HFFc6 (cell line): Measurements from ENCODE around the gene KLHL29. TPM values are rescaled to one million over a fixed set of nuclear protein-coding genes. Genes with fewer than 3 reads are reported as not detected.

Source experiments
- DNase-seq: peaks from one replicate; pipeline ENCODE4 v3.0.0-alpha.2; 2018
- H3K27ac Mint-ChIP-seq: 2 replicates; pipeline ENCODE4 v1.8.0; 2020; ENCODE audit warnings: mild to moderate bottlenecking, mixed read lengths
- H3K27me3 Mint-ChIP-seq: 2 replicates; pipeline ENCODE4 v1.8.0; 2021; ENCODE audit warnings: mild to moderate bottlenecking, moderate library complexity, mixed read lengths; ENCODE audit not compliant: insufficient read depth
- H3K36me3 Mint-ChIP-seq: 2 replicates; pipeline ENCODE4 v1.8.0; 2021; ENCODE audit warnings: low read depth, mixed read lengths
- H3K4me1 Mint-ChIP-seq: 2 replicates; pipeline ENCODE4 v1.8.0; 2020; ENCODE audit warnings: low read depth, mixed read lengths
- H3K4me3 Mint-ChIP-seq: 2 replicates; pipeline ENCODE4 v1.8.0; 2020; ENCODE audit warnings: mild to moderate bottlenecking, moderate library complexity, mixed read lengths
- H3K9me3 Mint-ChIP-seq: 2 replicates; pipeline ENCODE4 v1.8.0; 2020; ENCODE audit warnings: mild to moderate bottlenecking, mixed read lengths
- total RNA-seq, 6 experiments: library from RNA; stranded (reverse); fragmentation: NEBNext Ultra II Directional; extraction: Animal tissue kit (Norgen Biotek cat#: 25700); gene quantifications; 2 replicates in 1 of 6; 3 replicates in 5 of 6; pipeline ENCODE4 v1.2.3, GENCODE V29; 2021
- TF ChIP-seq, protein P1 (sequence below): fragments of 200-600 bp; sonication (generic); IDR thresholded peaks from 2 replicates; pipeline ENCODE4 v1.5.0; 2021; ENCODE audit warnings: antibody characterized with exemption, mild to moderate bottlenecking

KLHL29 gene
- total RNA-seq, 6 experiments from 2014 or later, result 7.4 to 9.7 (median 8.6) TPM

DNA sequence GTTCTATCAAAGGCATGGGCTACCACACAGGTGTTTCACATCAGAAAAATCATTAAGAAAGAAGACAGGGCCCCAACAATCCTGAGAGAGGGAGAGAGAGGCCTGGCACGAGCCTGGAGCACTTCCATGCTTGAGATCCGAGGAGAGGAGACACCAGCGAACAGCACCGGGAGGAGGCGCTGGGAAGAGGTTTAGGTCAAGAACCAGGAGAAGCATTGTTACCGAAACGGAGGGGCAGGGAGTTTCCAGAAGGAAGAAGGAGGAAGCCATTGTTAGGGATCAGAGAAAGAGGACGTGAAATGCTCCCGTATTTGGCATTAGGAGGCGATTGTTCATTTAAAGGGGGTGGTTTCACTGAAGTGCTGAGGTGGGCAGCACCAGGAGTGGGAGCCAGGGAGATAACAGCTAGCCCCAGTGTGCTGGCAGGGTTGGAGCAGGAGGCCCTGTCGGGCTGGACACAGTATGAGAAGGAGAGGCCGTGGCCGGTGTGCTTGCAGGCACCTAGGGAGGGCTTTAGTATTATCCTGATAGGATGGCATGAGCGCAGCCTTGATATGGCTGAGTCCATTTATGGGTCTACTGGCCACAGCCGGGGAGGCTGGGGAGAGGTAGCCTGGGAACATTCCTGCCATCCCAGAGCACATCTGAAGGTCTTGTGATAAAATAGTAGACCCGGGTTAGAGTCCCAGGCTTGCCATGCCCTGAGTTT lies 244.9 kb downstream of the KLHL29 start:
- Mint-ChIP-seq H3K9me3 (no peaks in the 10 kb centered on the region), H3K4me1 (peaks cover 7% of the 10 kb centered on the region), H3K27me3 (peaks cover 8% of the 10 kb centered on the region), H3K4me3 (no peak overlapping the region), H3K36me3 (no peaks in the 10 kb centered on the region; the same call in 1 of the 2 replicates), H3K27ac (no peak overlapping the region)
- DNase-seq, result no peak
- TF ChIP-seq, protein P1, sequence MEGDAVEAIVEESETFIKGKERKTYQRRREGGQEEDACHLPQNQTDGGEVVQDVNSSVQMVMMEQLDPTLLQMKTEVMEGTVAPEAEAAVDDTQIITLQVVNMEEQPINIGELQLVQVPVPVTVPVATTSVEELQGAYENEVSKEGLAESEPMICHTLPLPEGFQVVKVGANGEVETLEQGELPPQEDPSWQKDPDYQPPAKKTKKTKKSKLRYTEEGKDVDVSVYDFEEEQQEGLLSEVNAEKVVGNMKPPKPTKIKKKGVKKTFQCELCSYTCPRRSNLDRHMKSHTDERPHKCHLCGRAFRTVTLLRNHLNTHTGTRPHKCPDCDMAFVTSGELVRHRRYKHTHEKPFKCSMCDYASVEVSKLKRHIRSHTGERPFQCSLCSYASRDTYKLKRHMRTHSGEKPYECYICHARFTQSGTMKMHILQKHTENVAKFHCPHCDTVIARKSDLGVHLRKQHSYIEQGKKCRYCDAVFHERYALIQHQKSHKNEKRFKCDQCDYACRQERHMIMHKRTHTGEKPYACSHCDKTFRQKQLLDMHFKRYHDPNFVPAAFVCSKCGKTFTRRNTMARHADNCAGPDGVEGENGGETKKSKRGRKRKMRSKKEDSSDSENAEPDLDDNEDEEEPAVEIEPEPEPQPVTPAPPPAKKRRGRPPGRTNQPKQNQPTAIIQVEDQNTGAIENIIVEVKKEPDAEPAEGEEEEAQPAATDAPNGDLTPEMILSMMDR, result no peak

DNA sequence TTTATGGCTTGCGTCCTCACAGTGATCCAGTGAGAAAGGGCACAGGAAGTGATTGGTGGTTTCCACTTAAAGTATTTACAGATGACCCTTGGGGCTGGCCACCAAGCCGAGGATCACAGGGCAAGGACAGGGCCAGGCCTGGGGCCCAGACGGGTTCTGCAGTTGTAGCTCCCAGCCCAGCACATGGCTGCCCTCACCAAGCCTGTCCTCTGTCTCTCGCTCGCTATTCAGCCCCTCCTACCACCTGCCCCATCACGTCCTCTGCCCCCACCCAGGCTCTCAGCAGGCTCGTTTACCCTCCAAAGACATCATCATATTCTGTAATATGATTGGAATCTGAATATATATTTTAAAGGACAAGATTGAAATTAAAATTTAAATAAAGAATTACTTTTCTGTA lies 246.0 kb downstream of the KLHL29 start:
- H3K9me3 Mint-ChIP-seq, result no peaks in the 10 kb centered on the region
- H3K27me3 Mint-ChIP-seq, result peaks cover 8% of the 10 kb centered on the region
- H3K36me3 Mint-ChIP-seq, result no peaks in the 10 kb centered on the region
- H3K27ac Mint-ChIP-seq, result no peak overlapping the region
- no peak for DNase-seq
- H3K4me1 Mint-ChIP-seq, result peaks cover 7% of the 10 kb centered on the region
- H3K4me3 Mint-ChIP-seq, result no peak overlapping the region
- TF ChIP-seq, protein P1, result no peak

DNA sequence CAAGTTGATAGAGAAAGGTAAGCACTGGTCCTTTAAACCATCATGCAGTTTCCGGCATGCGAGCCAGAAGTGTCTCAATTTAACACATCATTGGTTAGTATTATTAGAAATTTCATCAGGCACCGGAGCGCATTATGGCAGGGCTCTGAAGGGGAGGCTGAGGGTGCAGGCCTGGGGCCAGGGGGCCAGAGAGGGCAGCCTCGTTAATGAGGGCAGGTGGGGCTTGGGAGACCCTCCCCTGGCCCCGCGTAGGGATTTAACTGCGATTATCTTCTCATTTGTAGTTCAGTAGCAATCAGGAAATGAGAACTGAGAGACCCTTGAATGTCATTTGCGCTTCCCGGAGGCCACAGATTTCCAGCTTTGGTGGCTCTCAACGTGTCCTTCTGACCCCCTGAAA lies 246.4 kb downstream of the KLHL29 start:
- H3K27me3 Mint-ChIP-seq, result peaks cover 8% of the 10 kb centered on the region
- no peak overlapping the region for H3K4me3 Mint-ChIP-seq
- no peaks in the 10 kb centered on the region for H3K9me3 Mint-ChIP-seq
- no peak overlapping the region for H3K27ac Mint-ChIP-seq
- peaks cover 9% of the 10 kb centered on the region for H3K4me1 Mint-ChIP-seq
- TF ChIP-seq, protein P1, result no peak
- no peak for DNase-seq
- no peaks in the 10 kb centered on the region for H3K36me3 Mint-ChIP-seq

DNA sequence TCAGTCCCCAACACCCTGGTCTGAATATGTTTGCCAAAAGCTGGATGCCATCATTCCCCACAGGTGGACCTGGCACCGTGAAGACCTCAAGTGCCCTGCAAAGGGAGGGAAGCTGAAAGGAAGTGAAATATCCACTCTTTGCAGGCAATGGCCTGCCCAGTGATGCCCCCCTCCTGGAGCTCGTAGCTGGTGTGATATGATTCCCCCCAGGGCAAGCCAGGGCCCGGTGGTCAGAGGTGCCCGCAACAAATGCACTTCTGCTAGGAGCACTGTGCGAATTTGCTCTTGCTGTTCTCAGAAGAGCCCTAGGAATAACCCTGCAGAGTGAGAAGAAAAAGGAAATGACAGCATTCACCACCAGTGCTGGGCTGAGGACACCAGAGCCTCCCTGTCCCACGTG lies 247.4 kb downstream of the KLHL29 start:
- Mint-ChIP-seq H3K4me1 (peaks cover 17% of the 10 kb centered on the region), H3K27me3 (peaks cover 8% of the 10 kb centered on the region), H3K27ac (no peak overlapping the region), H3K4me3 (no peak overlapping the region), H3K9me3 (no peaks in the 10 kb centered on the region), H3K36me3 (no peaks in the 10 kb centered on the region)
- no peak for DNase-seq
- TF ChIP-seq, protein P1, result no peak

DNA sequence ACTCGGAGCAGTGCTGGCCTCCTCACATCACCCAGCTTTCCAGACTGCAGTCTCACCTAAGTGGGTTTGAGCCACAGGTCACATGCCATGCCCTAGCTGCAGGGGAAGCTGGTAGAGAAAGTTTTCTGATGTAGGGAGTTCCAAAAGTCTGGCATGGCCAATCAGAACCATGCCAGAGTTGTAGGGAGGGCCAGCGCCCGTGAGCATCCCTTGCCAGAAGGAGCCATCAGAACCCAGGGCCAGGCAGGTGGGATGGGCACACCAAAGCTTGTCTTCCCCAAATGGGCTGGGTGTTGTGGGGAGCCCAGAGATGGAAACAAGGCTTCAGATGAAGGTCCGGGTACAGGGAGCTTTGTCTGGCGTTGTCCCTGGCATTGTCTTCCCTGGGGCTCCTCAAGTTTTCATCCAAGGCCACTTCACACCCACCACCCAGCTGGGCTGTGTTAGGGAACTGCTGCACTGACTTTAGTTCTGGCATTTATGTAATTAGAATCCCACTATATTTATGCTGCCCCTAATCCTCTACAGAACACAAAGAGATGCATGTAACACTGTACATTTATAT lies 247.9 kb downstream of the KLHL29 start:
- H3K36me3 Mint-ChIP-seq, result no peaks in the 10 kb centered on the region

More for the DNA sequence above, 247.9 kb downstream of the KLHL29 start:
- H3K27ac Mint-ChIP-seq, result no peak overlapping the region
- H3K4me3 Mint-ChIP-seq, result no peak overlapping the region
- no peaks in the 10 kb centered on the region for H3K9me3 Mint-ChIP-seq
- TF ChIP-seq, protein P1, result no peak
- no peak for DNase-seq
- H3K4me1 Mint-ChIP-seq, result peaks cover 17% of the 10 kb centered on the region
- peaks cover 6% of the 10 kb centered on the region for H3K27me3 Mint-ChIP-seq
